HEK293T (cell line): ENCODE measurements around the gene GDF2.

Source experiments
- CTCF ChIA-PET: fragments of 350-600 bp; formaldehyde crosslinking; extraction: SDS; loops from one replicate; lab custom pipeline; 2021; ENCODE audit warnings: antibody characterized with exemption, inconsistent platforms; lab: Yijun Ruan, JAX
- POLR2A ChIA-PET: fragments of 350-600 bp; formaldehyde crosslinking; extraction: SDS; loops from one replicate; lab custom pipeline; 2020; ENCODE audit warnings: antibody characterized with exemption, inconsistent platforms; lab: Yijun Ruan, JAX
- DNase-seq: peaks from one replicate; pipeline ENCODE4 v3.0.0; 2012; ENCODE audit warnings: mixed read lengths; ENCODE audit errors: extremely low spot score
- ARNT ChIP-seq: fragments of 450-650 bp; IDR thresholded peaks from 2 replicates; pipeline ENCODE4 v1.6.1; 2017; ENCODE audit warnings: mild to moderate bottlenecking
- BHLHE40 ChIP-seq: fragments of 450-650 bp; IDR thresholded peaks from 2 replicates; pipeline ENCODE4 v1.6.1; 2016; ENCODE audit warnings: mild to moderate bottlenecking, moderate library complexity, borderline replicate concordance
- CTBP1 ChIP-seq: fragments of 450-650 bp; IDR thresholded peaks from 2 replicates; pipeline ENCODE4 v1.6.1; 2016; ENCODE audit warnings: borderline replicate concordance
- ELF4 ChIP-seq: fragments of 450-650 bp; IDR thresholded peaks from 2 replicates; pipeline ENCODE4 v1.6.1; 2017; ENCODE audit warnings: antibody characterized with exemption
- FOXA1 ChIP-seq: fragments of 450-650 bp; IDR thresholded peaks from 2 replicates; pipeline ENCODE4 v1.6.1; 2016; ENCODE audit warnings: mild to moderate bottlenecking
- FOXK2 ChIP-seq: fragments of 450-650 bp; IDR thresholded peaks from 2 replicates; pipeline ENCODE4 v1.6.1; 2016; ENCODE audit warnings: mild to moderate bottlenecking
- FOXM1 ChIP-seq: fragments of 450-650 bp; IDR thresholded peaks from 2 replicates; pipeline ENCODE4 v1.6.1; 2017; ENCODE audit warnings: mild to moderate bottlenecking, borderline replicate concordance
- HDGF ChIP-seq: fragments of 450-650 bp; IDR thresholded peaks from 2 replicates; pipeline ENCODE4 v1.6.1; 2017; ENCODE audit warnings: antibody characterized with exemption, borderline replicate concordance
- L3MBTL2 ChIP-seq: fragments of 450-650 bp; conservative IDR thresholded peaks from 2 replicates; pipeline ENCODE4 v1.6.1; 2016; ENCODE audit warnings: mild to moderate bottlenecking
- LEF1 ChIP-seq: fragments of 450-650 bp; IDR thresholded peaks from 2 replicates; pipeline ENCODE4 v1.6.1; 2017; ENCODE audit warnings: mild to moderate bottlenecking, borderline replicate concordance
- NFRKB ChIP-seq: fragments of 450-650 bp; IDR thresholded peaks from 2 replicates; pipeline ENCODE4 v1.6.1; 2016; ENCODE audit warnings: mild to moderate bottlenecking, moderate library complexity
- PKNOX1 ChIP-seq: fragments of 450-650 bp; IDR thresholded peaks from 2 replicates; pipeline ENCODE4 v1.6.1; 2016
- SP1 ChIP-seq: fragments of 450-650 bp; IDR thresholded peaks from 2 replicates; pipeline ENCODE4 v1.6.1; 2017
- SUZ12 ChIP-seq: fragments of 450-650 bp; IDR thresholded peaks from 2 replicates; pipeline ENCODE4 v1.6.1; 2016; ENCODE audit warnings: mild to moderate bottlenecking
- TARDBP ChIP-seq: fragments of 450-650 bp; IDR thresholded peaks from 2 replicates; pipeline ENCODE4 v1.6.1; 2016
- ZNF384 ChIP-seq: fragments of 450-650 bp; IDR thresholded peaks from 2 replicates; pipeline ENCODE4 v1.6.1; 2016

Gene GDF2

DNA sequence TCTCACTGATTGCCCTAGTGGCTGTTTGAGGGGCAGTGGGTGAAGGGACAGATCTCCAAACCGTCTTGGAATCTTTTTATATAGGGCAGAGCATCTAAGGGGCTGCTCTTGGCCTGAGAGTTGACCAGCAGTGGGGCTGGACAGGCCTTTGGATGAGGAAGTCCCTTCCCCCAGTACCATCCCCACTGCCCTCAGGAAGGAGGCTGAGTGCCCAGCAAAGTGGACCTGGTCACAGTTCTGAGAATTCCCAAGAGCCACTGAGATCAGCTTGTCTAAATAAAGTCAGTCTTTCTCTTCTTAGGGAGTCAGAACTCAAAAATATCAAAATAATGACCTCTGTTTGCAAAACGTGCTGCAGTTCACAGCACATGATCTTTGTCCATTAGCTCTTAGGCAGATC is 16.7 kb upstream of the GDF2 start:
- no peak for DNase-seq
- no peak for TF ChIP-seq ARNT
- no peak for TF ChIP-seq L3MBTL2
- no peak for TF ChIP-seq SUZ12
- no peak for TF ChIP-seq FOXK2
- TF ChIP-seq TARDBP: no peak
- no peak for TF ChIP-seq CTBP1
- no peak for TF ChIP-seq FOXA1
- no peak for TF ChIP-seq ZNF384
- no peak for TF ChIP-seq LEF1
- no peak for TF ChIP-seq HDGF
- TF ChIP-seq PKNOX1: no peak
- no peak for TF ChIP-seq ELF4
- TF ChIP-seq BHLHE40: no peak
- TF ChIP-seq FOXM1: no peak
- TF ChIP-seq SP1: no peak
- TF ChIP-seq NFRKB: no peak
- ChIA-PET CTCF (interaction anchor here (2.0 kb wide), 1 partner anchor 258 kb away, joined by 5 read pairs; no protein-coding TSS in a partner anchor), POLR2A (no interaction called here)

DNA sequence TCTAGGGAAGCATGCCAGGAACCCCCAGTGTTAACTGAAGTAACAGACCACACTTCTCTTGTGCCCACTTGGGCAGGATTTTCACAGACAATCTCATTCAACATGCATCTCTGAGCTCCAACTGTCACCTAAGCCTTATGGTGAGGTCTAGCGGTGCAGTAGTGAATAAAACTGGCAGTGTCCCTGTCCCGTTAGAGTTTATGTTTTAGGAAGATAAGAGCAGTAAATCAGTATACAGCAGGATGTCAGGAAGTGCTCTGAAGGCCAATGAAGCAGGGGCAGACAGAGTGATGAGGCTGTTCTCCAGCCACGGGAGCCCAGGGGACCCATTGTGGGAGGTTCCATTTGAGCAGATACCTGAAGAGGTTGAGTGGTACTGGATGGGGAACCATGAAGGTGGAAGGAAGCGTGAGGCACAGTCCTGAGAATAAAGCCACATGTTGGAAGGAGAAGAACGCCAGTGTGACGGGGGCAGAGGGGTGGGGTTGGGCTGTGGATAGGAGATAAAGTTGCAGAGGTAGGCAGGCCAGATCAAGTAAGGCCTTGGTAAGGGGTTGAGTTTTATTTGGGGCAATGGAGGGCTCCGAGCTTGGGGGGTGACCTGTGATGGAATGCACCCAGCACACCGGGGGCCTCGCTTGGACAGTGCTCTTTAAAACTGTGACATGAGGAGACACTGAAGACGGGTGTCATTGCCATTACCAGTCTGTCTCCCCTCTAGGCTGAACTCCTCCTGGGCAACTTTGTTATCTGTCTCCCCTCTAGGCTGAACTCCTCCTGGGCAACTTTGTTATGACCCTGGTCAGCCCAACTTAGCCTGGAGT is 15.7 kb upstream of the GDF2 start:
- POLR2A ChIA-PET: no interaction called here
- DNase-seq: no peak
- TF ChIP-seq HDGF: no peak
- no peak for TF ChIP-seq FOXM1
- no peak for TF ChIP-seq NFRKB
- TF ChIP-seq PKNOX1: no peak
- TF ChIP-seq SUZ12: no peak
- no peak for TF ChIP-seq L3MBTL2
- TF ChIP-seq ARNT: no peak
- no peak for TF ChIP-seq FOXK2
- TF ChIP-seq TARDBP: no peak
- no peak for TF ChIP-seq SP1
- TF ChIP-seq BHLHE40: no peak
- no peak for TF ChIP-seq ZNF384
- TF ChIP-seq FOXA1: no peak
- no peak for TF ChIP-seq CTBP1
- no peak for TF ChIP-seq ELF4
- TF ChIP-seq LEF1: no peak
- CTCF ChIA-PET: interaction anchor here (1.1 to 2.0 kb wide), 2 partner anchors 259 to 282 kb away, joined by 4 to 5 read pairs; no protein-coding TSS in a partner anchor

GRCh38 chr10:47307381-47307780 is 14.9 kb upstream of the GDF2 start:
- ChIA-PET CTCF (interaction anchor here (1.1 kb wide), 1 partner anchor 283 kb away, joined by 4 read pairs; no protein-coding TSS in a partner anchor), POLR2A (no interaction called here)
- TF ChIP-seq HDGF (no peak), ARNT (no peak), ELF4 (no peak), FOXA1 (no peak), SUZ12 (no peak)
- DNase-seq: no peak

DNA sequence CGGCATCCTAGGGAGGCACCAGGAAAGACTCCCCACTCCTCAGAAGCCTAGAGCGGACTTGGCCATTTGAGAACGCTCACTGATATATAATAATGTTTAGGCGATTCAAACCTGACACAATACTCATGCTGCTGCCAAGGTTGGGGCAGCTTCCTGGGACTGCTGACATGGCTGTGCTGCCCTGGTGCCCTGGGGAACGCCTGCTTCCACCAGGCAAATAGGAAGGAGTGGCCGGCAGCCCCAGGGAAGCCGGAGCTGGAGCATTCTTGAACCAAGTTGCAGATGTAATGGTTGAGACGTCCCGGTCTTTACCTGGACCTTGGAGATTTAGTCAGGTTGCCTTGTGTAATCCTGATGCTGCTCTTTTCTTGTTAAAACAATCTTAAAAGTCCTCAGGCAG is 13.5 kb upstream of the GDF2 start:
- POLR2A ChIA-PET: no interaction called here
- no peak for DNase-seq
- TF ChIP-seq SUZ12 (no peak), ARNT (no peak), LEF1 (no peak), TARDBP (no peak), FOXK2 (no peak), L3MBTL2 (no peak), FOXM1 (no peak), PKNOX1 (no peak), HDGF (no peak), NFRKB (no peak), ELF4 (no peak)
- CTCF ChIA-PET: no interaction called here

- TF ChIP-seq BHLHE40 (no peak), LEF1 (no peak), PKNOX1 (no peak), FOXA1 (no peak)
- ChIA-PET CTCF (no interaction called here), POLR2A (no interaction called here)
- DNase-seq: peak; percentile 20
Observed at GRCh38 chr10:47309408-47310089, 12.7 kb upstream of the GDF2 start.

DNA sequence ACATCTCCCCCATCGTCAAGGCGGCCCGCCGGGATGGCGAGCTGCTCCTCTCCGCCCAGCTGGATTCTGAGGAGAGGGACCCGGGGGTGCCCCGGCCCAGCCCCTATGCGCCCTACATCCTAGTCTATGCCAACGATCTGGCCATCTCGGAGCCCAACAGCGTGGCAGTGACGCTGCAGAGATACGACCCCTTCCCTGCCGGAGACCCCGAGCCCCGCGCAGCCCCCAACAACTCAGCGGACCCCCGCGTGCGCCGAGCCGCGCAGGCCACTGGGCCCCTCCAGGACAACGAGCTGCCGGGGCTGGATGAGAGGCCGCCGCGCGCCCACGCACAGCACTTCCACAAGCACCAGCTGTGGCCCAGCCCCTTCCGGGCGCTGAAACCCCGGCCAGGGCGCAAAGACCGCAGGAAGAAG is 12.2 kb upstream of the GDF2 start:
- TF ChIP-seq HDGF (no peak), FOXK2 (no peak), SP1 (no peak), SUZ12 (no peak), LEF1 (no peak), PKNOX1 (no peak), FOXA1 (no peak), ZNF384 (no peak), TARDBP (no peak), FOXM1 (no peak), BHLHE40 (no peak), L3MBTL2 (no peak), NFRKB (no peak)
- DNase-seq: no peak
- CTCF ChIA-PET: interaction anchor here (5.1 kb wide), 1 partner anchor 285 kb away, joined by 28 read pairs; no protein-coding TSS in a partner anchor
- POLR2A ChIA-PET: no interaction called here
